Colonic mucosa (tissue), 4 donors: ENCODE data around the gene IL36RN. TPM values are rescaled to one million over a fixed set of nuclear protein-coding genes. Genes with fewer than 3 reads are reported as not detected.

Experiments used
- DNase-seq: peaks from one replicate; pipeline ENCODE4 v3.0.0-alpha.2; 2020
- H3K27ac ChIP-seq: fragments of 200-600 bp; one replicate; pipeline ENCODE4 v1.8.0; 2021
- H3K27me3 ChIP-seq: fragments of 200-600 bp; one replicate; pipeline ENCODE4 v1.8.0; 2021
- H3K36me3 ChIP-seq: fragments of 200-600 bp; one replicate; pipeline ENCODE4 v1.8.0; 2021
- H3K4me1 ChIP-seq: fragments of 200-600 bp; one replicate; pipeline ENCODE4 v1.8.0; 2021; ENCODE audit warnings: mild to moderate bottlenecking
- H3K4me3 ChIP-seq: fragments of 200-600 bp; one replicate; pipeline ENCODE4 v1.8.0; 2021
- H3K9ac ChIP-seq, 2 donors: one replicate each; pipeline ENCODE4 v1.7.0; 2013; ENCODE audit warnings: control low read depth in 2 of 2, low read depth in 2 of 2, low read length in 2 of 2
- H3K9me3 ChIP-seq: fragments of 200-600 bp; one replicate; pipeline ENCODE4 v1.8.0; 2021
- CTCF ChIP-seq: fragments of 200-600 bp; IDR thresholded peaks from one replicate; pipeline ENCODE4 v1.8.0; 2022; ENCODE audit warnings: antibody characterized with exemption, mild to moderate bottlenecking
- intact Hi-C: fragments of 100-400 bp; cut with DNase I; formaldehyde crosslinking; loops from one replicate; pipeline ENCODE4 v1.14.1; 2022
- total RNA-seq, 2 donors: library from RNA; stranded (reverse); fragmentation: NEBNext Ultra II Directional in 1 of 2; extraction: Animal tissue kit (Norgen Biotek cat#: 25700) in 1 of 2; gene quantifications; one replicate each; pipeline ENCODE4 v1.2.1, GENCODE V29; 2021
- donor health status: healthy.
- donor health status: DM: no; HTN: no; CAD: no.
- donor health status: DM: no; HTN: no; CAD: no.

IL36RN gene
- total RNA-seq, 2 donors from 2014 or later: not detected

- no peak for TF ChIP-seq CTCF
Measured at GRCh38 chr2:113112441-113112840, 53.4 kb downstream of the IL36RN start.

GRCh38 chr2:113112871-113113270 is 53.9 kb downstream of the IL36RN start:
- H3K27ac ChIP-seq: no peak overlapping the region
- no peaks in the 10 kb centered on the region for H3K9me3 ChIP-seq
- no peaks in the 10 kb centered on the region for H3K27me3 ChIP-seq
- no peaks in the 10 kb centered on the region for H3K4me1 ChIP-seq
- no peak for DNase-seq
- TF ChIP-seq CTCF: no peak
- no peak overlapping the region for H3K9ac ChIP-seq
- intact Hi-C loops: no loop called here
- H3K4me3 ChIP-seq: no peak overlapping the region
- H3K36me3 ChIP-seq: no peaks in the 10 kb centered on the region

More at GRCh38 chr2:113112441-113112840, 53.4 kb downstream of the IL36RN start:
- H3K9me3 ChIP-seq: no peaks in the 10 kb centered on the region
- intact Hi-C loops: no loop called here
- no peaks in the 10 kb centered on the region for H3K36me3 ChIP-seq
- H3K4me3 ChIP-seq: no peak overlapping the region
- DNase-seq: no peak
- H3K27ac ChIP-seq: no peak overlapping the region
- H3K27me3 ChIP-seq: no peaks in the 10 kb centered on the region
- H3K4me1 ChIP-seq: no peaks in the 10 kb centered on the region
- no peak overlapping the region for H3K9ac ChIP-seq

GRCh38 chr2:113113807-113114206 is 54.8 kb downstream of the IL36RN start:
- no peak overlapping the region for H3K9ac ChIP-seq
- TF ChIP-seq CTCF: no peak
- H3K4me3 ChIP-seq: no peak overlapping the region
- intact Hi-C loops: no loop called here
- no peak overlapping the region for H3K27ac ChIP-seq
- no peak for DNase-seq
- H3K36me3 ChIP-seq: no peaks in the 10 kb centered on the region
- no peaks in the 10 kb centered on the region for H3K9me3 ChIP-seq
- H3K27me3 ChIP-seq: no peaks in the 10 kb centered on the region
- H3K4me1 ChIP-seq: no peaks in the 10 kb centered on the region

Other genes starting within 250 kb of the IL36RN start
- gene IL1B, start 222.4 kb upstream of the IL36RN start, total RNA-seq: 1 to 10 TPM; 1.6 to 5.7 TPM
- gene IL37, start 148.0 kb upstream of the IL36RN start, total RNA-seq: under 1 TPM in 1 of 2 donors, not detected in 1; 0.99 TPM
- gene IL36G, start 81.2 kb upstream of the IL36RN start, total RNA-seq: under 1 TPM; 0.40 to 0.69 TPM
- not detected for gene IL36A, start 53.7 kb upstream of the IL36RN start, total RNA-seq
- not detected for gene IL36B, start 6.3 kb upstream of the IL36RN start, total RNA-seq
- gene IL1F10, start 8.8 kb downstream of the IL36RN start, total RNA-seq: not detected
- 1 to 10 TPM; 1.5 to 6.0 TPM for gene IL1RN, start 68.4 kb downstream of the IL36RN start, total RNA-seq
- gene PSD4, start 114.8 kb downstream of the IL36RN start, total RNA-seq: 10 to 100 TPM; 36.5 to 50.6 TPM
- gene PAX8, start 219.7 kb downstream of the IL36RN start, total RNA-seq: 1 to 10 TPM; 1.1 to 1.9 TPM